Nephron progenitor cell (in vitro differentiated cells): ENCODE data around the gene ZNF79.

ENCODE experiments used
- DNase-seq: peaks from one replicate; pipeline ENCODE4 v3.0.0; 2021
- H3K27ac Mint-ChIP-seq: 2 replicates; pipeline ENCODE4 v1.8.0; 2021; ENCODE audit warnings: mild to moderate bottlenecking, moderate library complexity, mixed read lengths
- H3K27me3 Mint-ChIP-seq: 2 replicates; pipeline ENCODE4 v1.8.0; 2021; ENCODE audit warnings: mild to moderate bottlenecking, low read depth, mixed read lengths; ENCODE audit not compliant: poor library complexity
- H3K36me3 Mint-ChIP-seq: 2 replicates; pipeline ENCODE4 v1.8.0; 2021; ENCODE audit warnings: low read depth, mixed read lengths
- H3K4me1 Mint-ChIP-seq: 2 replicates; pipeline ENCODE4 v1.8.0; 2021; ENCODE audit warnings: mixed read lengths
- H3K4me3 Mint-ChIP-seq: 2 replicates; pipeline ENCODE4 v1.8.0; 2021; ENCODE audit warnings: mild to moderate bottlenecking, moderate library complexity, mixed read lengths
- H3K9me3 Mint-ChIP-seq: 2 replicates; pipeline ENCODE4 v1.8.0; 2021; ENCODE audit warnings: mild to moderate bottlenecking, moderate library complexity, mixed read lengths
- CTCF ChIP-seq: fragments of 200-600 bp; sonication (generic); IDR thresholded peaks from 2 replicates; pipeline ENCODE4 v1.5.0; 2021; ENCODE audit warnings: antibody characterized with exemption

The ZNF79 gene

GRCh38 chr9:127485995-127486394 lies 61.8 kb downstream of the ZNF79 start:
- H3K27ac Mint-ChIP-seq, result no peak overlapping the region
- no peak overlapping the region for H3K4me3 Mint-ChIP-seq
- no peak for TF ChIP-seq CTCF
- H3K27me3 Mint-ChIP-seq, result no peaks in the 10 kb centered on the region
- H3K9me3 Mint-ChIP-seq, result no peaks in the 10 kb centered on the region
- H3K36me3 Mint-ChIP-seq, result peaks cover 18% of the 10 kb centered on the region
- H3K4me1 Mint-ChIP-seq, result peaks cover 24% of the 10 kb centered on the region
- no peak for DNase-seq

- Mint-ChIP-seq H3K27me3 (no peaks in the 10 kb centered on the region), H3K27ac (no peak overlapping the region), H3K4me1 (peaks cover 31% of the 10 kb centered on the region), H3K36me3 (peaks cover 11% of the 10 kb centered on the region), H3K9me3 (no peaks in the 10 kb centered on the region), H3K4me3 (no peak overlapping the region)
- no peak for TF ChIP-seq CTCF
- DNase-seq, result no peak
These were observed 64.8 kb downstream of the ZNF79 start for GRCh38 chr9:127488946-127489345.

- peak; percentile 52 for TF ChIP-seq CTCF
- Mint-ChIP-seq H3K27me3 (no peaks in the 10 kb centered on the region), H3K4me3 (no peak overlapping the region), H3K4me1 (peaks cover 31% of the 10 kb centered on the region), H3K9me3 (no peaks in the 10 kb centered on the region), H3K36me3 (peaks cover 11% of the 10 kb centered on the region), H3K27ac (no peak overlapping the region)
- peak; percentile 76 for DNase-seq
These were observed 65.4 kb downstream of the ZNF79 start for GRCh38 chr9:127489471-127490115.

- Mint-ChIP-seq H3K4me1 (peaks cover 31% of the 10 kb centered on the region), H3K4me3 (no peak overlapping the region), H3K36me3 (peaks cover 10% of the 10 kb centered on the region), H3K27ac (peak overlapping the region; percentile 50), H3K9me3 (no peaks in the 10 kb centered on the region), H3K27me3 (no peaks in the 10 kb centered on the region)
- no peak for TF ChIP-seq CTCF
- DNase-seq, result no peak
These were observed 66.5 kb downstream of the ZNF79 start for GRCh38 chr9:127490535-127491230.

GRCh38 chr9:127491516-127491915 lies 67.3 kb downstream of the ZNF79 start:
- no peak overlapping the region for H3K4me3 Mint-ChIP-seq
- H3K4me1 Mint-ChIP-seq, result peaks cover 31% of the 10 kb centered on the region
- H3K36me3 Mint-ChIP-seq, result peaks cover 6% of the 10 kb centered on the region
- TF ChIP-seq CTCF, result no peak
- no peak overlapping the region for H3K27ac Mint-ChIP-seq
- H3K9me3 Mint-ChIP-seq, result no peaks in the 10 kb centered on the region
- DNase-seq, result no peak
- no peaks in the 10 kb centered on the region for H3K27me3 Mint-ChIP-seq

GRCh38 chr9:127492616-127493015 lies 68.4 kb downstream of the ZNF79 start:
- TF ChIP-seq CTCF, result no peak
- Mint-ChIP-seq H3K9me3 (no peaks in the 10 kb centered on the region), H3K36me3 (peaks cover 6% of the 10 kb centered on the region), H3K4me3 (no peak overlapping the region), H3K27ac (peak overlapping the region; percentile 57), H3K27me3 (no peaks in the 10 kb centered on the region), H3K4me1 (peaks cover 31% of the 10 kb centered on the region)
- no peak for DNase-seq
